B cell (primary cell): ENCODE results near the gene EYS. TPM values are rescaled to one million over a fixed set of nuclear protein-coding genes. Genes with fewer than 3 reads are reported as not detected.

Experiments used
- ATAC-seq: fragments of 200-7000 bp; cut with Tn5 transposase; one replicate; pipeline ENCODE4 v1.10.0; 2021; ENCODE audit warnings: low read depth, mild to moderate bottlenecking, moderate number of reproducible peaks, moderate library complexity
- CTCF ChIA-PET: fragments of 350-600 bp; sonication (Branson Sonifier 250); formaldehyde crosslinking; loops from one replicate; lab custom pipeline; 2021; ENCODE audit warnings: antibody characterized with exemption, inconsistent platforms; lab: Charles Lee
- POLR2A ChIA-PET: fragments of 350-600 bp; sonication (Branson Sonifier 250); formaldehyde crosslinking; loops from one replicate; lab custom pipeline; 2021; ENCODE audit warnings: antibody characterized with exemption; lab: Charles Lee
- DNase-seq: peaks from one replicate; pipeline ENCODE4 v3.0.0; 2013
- H2AFZ ChIP-seq: 2 replicates; pipeline ENCODE4 v1.6.1; 2012; ENCODE audit warnings: mild to moderate bottlenecking, low read depth, low read length; ENCODE audit not compliant: insufficient read depth, poor library complexity, severe bottlenecking
- H3K27ac ChIP-seq, 2 donors: 1 replicate in 1 of 2; 2 replicates in 1 of 2; pipeline ENCODE4 v1.5.1; 2012 to 2013; ENCODE audit warnings: low read length in 2 of 2, mild to moderate bottlenecking in 2 of 2, moderate library complexity in 1 of 2
- H3K27me3 ChIP-seq, 4 experiments: fragments of 200-600 bp in 1 of 4; sonication (generic) in 1 of 4; replicated peaks in 1 of 4; 1 replicate in 2 of 4; 2 replicates in 2 of 4; pipeline versions ENCODE4 v1.6.1 to v1.7.0; 2013 to 2016; ENCODE audit warnings: low read length in 3 of 4, mild to moderate bottlenecking in 2 of 4, mixed read lengths in 1 of 4, moderate library complexity in 1 of 4; ENCODE audit not compliant: insufficient read depth in 4 of 4, control insufficient read depth in 3 of 4; ENCODE audit errors: control extremely low read depth in 1 of 4
- H3K36me3 ChIP-seq, 2 experiments: replicated peaks in 1 of 2; 1 replicate in 1 of 2; 2 replicates in 1 of 2; pipeline versions ENCODE4 v1.6.1 to v1.7.1; 2013; ENCODE audit warnings: low read length in 1 of 2; ENCODE audit not compliant: insufficient read depth in 2 of 2, control insufficient read depth in 1 of 2; ENCODE audit errors: control extremely low read depth in 1 of 2, extremely low read depth in 1 of 2
- H3K4me1 ChIP-seq, 2 donors: fragments of 200-600 bp in 1 of 2; sonication (generic) in 1 of 2; 1 replicate in 1 of 2; 2 replicates in 1 of 2; pipeline versions ENCODE4 v1.5.1 to v1.6.1; 2013 to 2017; ENCODE audit warnings: low read length in 2 of 2; ENCODE audit not compliant: control insufficient read depth in 2 of 2, insufficient read depth in 2 of 2
- H3K4me2 ChIP-seq: replicated peaks from 2 replicates; pipeline ENCODE3; 2012; ENCODE audit warnings: mild to moderate bottlenecking, low read depth, low read length; ENCODE audit not compliant: poor library complexity, severe bottlenecking
- H3K4me3 ChIP-seq, 5 experiments: fragments of 200-600 bp in 1 of 5; sonication (generic) in 1 of 5; 1 replicate in 3 of 5; 2 replicates in 2 of 5; pipeline versions ENCODE4 v1.5.1 to v1.7.0; 2011 to 2016; ENCODE audit warnings: low read length in 4 of 5, mild to moderate bottlenecking in 4 of 5, low read depth in 2 of 5, control low read depth in 1 of 5, moderate library complexity in 1 of 5; ENCODE audit not compliant: insufficient read depth in 1 of 5; ENCODE audit errors: control extremely low read depth in 1 of 5, extremely low read depth in 1 of 5
- H3K79me2 ChIP-seq: fragments of 200-600 bp; sonication (generic); one replicate; pipeline ENCODE4 v1.6.0; 2016; ENCODE audit warnings: low read length; ENCODE audit not compliant: control insufficient read depth, insufficient read depth
- H3K9ac ChIP-seq: fragments of 200-600 bp; sonication (generic); 2 replicates; pipeline ENCODE4 v1.6.1; 2017; ENCODE audit warnings: mild to moderate bottlenecking, low read length, moderate library complexity
- H3K9me3 ChIP-seq, 3 donors: one replicate each; pipeline versions ENCODE4 v1.6.1 to v1.7.1; 2013; ENCODE audit warnings: low read length in 2 of 3; ENCODE audit not compliant: control insufficient read depth in 2 of 3, insufficient read depth in 1 of 3; ENCODE audit errors: control extremely low read depth in 1 of 3
- H4K20me1 ChIP-seq: 2 replicates; pipeline ENCODE4 v1.6.0; 2012; ENCODE audit warnings: mild to moderate bottlenecking, low read length; ENCODE audit not compliant: insufficient read depth, control insufficient read depth, poor library complexity, severe bottlenecking
- H3K27ac Mint-ChIP-seq: one replicate; pipeline ENCODE4 v1.8.0; 2021; ENCODE audit warnings: mixed read lengths
- H3K27me3 Mint-ChIP-seq: one replicate; pipeline ENCODE4 v1.8.0; 2021; ENCODE audit warnings: mixed read lengths
- H3K4me1 Mint-ChIP-seq: one replicate; pipeline ENCODE4 v1.8.0; 2021; ENCODE audit warnings: mixed read lengths
- H3K4me3 Mint-ChIP-seq: one replicate; pipeline ENCODE4 v1.8.0; 2021; ENCODE audit warnings: mixed read lengths
- H3K9me3 Mint-ChIP-seq: one replicate; pipeline ENCODE4 v1.8.0; 2022; ENCODE audit warnings: mixed read lengths; ENCODE audit not compliant: insufficient read depth
- CTCF ChIP-seq: fragments of 200-600 bp; IDR thresholded peaks from one replicate; pipeline ENCODE4 v1.8.0; 2022; ENCODE audit warnings: antibody characterized with exemption, mild to moderate bottlenecking
- EZH2 ChIP-seq: IDR thresholded peaks from 2 replicates; pipeline ENCODE4 v1.6.1; 2012; ENCODE audit warnings: borderline replicate concordance, low read depth, mild to moderate bottlenecking, moderate library complexity, low read length; ENCODE audit not compliant: insufficient read depth, poor library complexity, severe bottlenecking
- WGBS: methylation state at CpG from one replicate; pipeline ENCODE4 v1.1.5; 2013; ENCODE audit warnings: missing lambda C conversion rate; ENCODE audit not compliant: insufficient coverage; 5-methylcytosine and 5-hydroxymethylcytosine counted together
- intact Hi-C: fragments of 100-400 bp; cut with micrococcal nuclease; formaldehyde crosslinking; loops from one replicate; pipeline ENCODE4 v1.10.0; 2022
- polyA plus RNA-seq: library from polyadenylated mRNA; depleted of rRNA; stranded (reverse); fragments of >200 nt; gene quantifications from 2 replicates; pipeline ENCODE4 v1.2.3, GENCODE V29; 2012
- total RNA-seq, 2 donors: library from RNA; stranded (reverse); fragments of 120-200 nt in 1 of 2; gene quantifications; 1 replicate in 1 of 2; 2 replicates in 1 of 2; pipeline versions ENCODE4 v1.2.3 to v1.2.4, GENCODE V29; 2013 to 2022

EYS gene
- total and polyA plus RNA-seq, 2 donors (not counting 1 experiment from before 2014, with no cell fraction given) = not detected

- no peaks in the 10 kb centered on the region for H3K9me3 Mint-ChIP-seq
- no peaks in the 10 kb centered on the region for H3K4me1 Mint-ChIP-seq
- Histone ChIP-seq H3K4me1 (no peaks in the 10 kb centered on the region), H3K9me3 (peaks cover 0 to 7% (median 0%) of the 10 kb centered on the region in 3 donors), H3K36me3 (no peaks in the 10 kb centered on the region), H4K20me1 (no peaks in the 10 kb centered on the region), H3K9ac (no peak overlapping the region), H3K27me3 (no peaks in the 10 kb centered on the region), H3K4me2 (no peak overlapping the region), H2AFZ (no peak overlapping the region), H3K4me3 (no peak overlapping the region), H3K27ac (no peak overlapping the region), H3K79me2 (no peaks in the 10 kb centered on the region)
- TF ChIP-seq EZH2 = no peak
- no peak for TF ChIP-seq CTCF
- H3K27ac Mint-ChIP-seq = no peak overlapping the region
- H3K27me3 Mint-ChIP-seq = no peaks in the 10 kb centered on the region
- no peak for ATAC-seq
- ChIA-PET CTCF (no interaction called here), POLR2A (no interaction called here)
- DNase-seq = no peak
- WGBS = 80% methylated on average over 1 of the region's 2 CpGs
- intact Hi-C loops = no loop called here
- H3K4me3 Mint-ChIP-seq = no peak overlapping the region
These were observed 802.4 kb downstream of the EYS start for GRCh38 chr6:64904616-64905015.

GRCh38 chr6:64902596-64902995 lies 804.4 kb downstream of the EYS start:
- H3K9ac ChIP-seq = no peak overlapping the region
- H2AFZ ChIP-seq = no peak overlapping the region
- H3K4me1 Mint-ChIP-seq = no peaks in the 10 kb centered on the region
- H3K4me1 ChIP-seq = no peaks in the 10 kb centered on the region
- DNase-seq (no peak), ATAC-seq (no peak)
- CTCF ChIA-PET = no interaction called here
- H3K9me3 Mint-ChIP-seq = peaks cover 2% of the 10 kb centered on the region
- no peak overlapping the region for H3K4me3 ChIP-seq
- H4K20me1 ChIP-seq = no peaks in the 10 kb centered on the region
- no peak overlapping the region for H3K27ac ChIP-seq
- no peak overlapping the region for H3K27ac Mint-ChIP-seq
- H3K4me3 Mint-ChIP-seq = no peak overlapping the region
- intact Hi-C loops = no loop called here
- TF ChIP-seq CTCF (no peak), EZH2 (no peak)
- H3K9me3 ChIP-seq = no peaks in the 10 kb centered on the region
- H3K4me2 ChIP-seq = no peak overlapping the region
- POLR2A ChIA-PET = no interaction called here
- no peaks in the 10 kb centered on the region for H3K36me3 ChIP-seq
- no peaks in the 10 kb centered on the region for H3K27me3 ChIP-seq
- no peaks in the 10 kb centered on the region for H3K79me2 ChIP-seq
- H3K27me3 Mint-ChIP-seq = no peaks in the 10 kb centered on the region
